Hematopoietic multipotent progenitor cell treated with erythropoietin and hydrocortisone succinate and interleukin-3 and kit ligand, for 17 days (in vitro differentiated cells): ENCODE measurements around the gene CDH18.

Source experiments
- DNase-seq: peaks from one replicate; pipeline ENCODE4 v3.0.0-alpha.2; 2015; ENCODE audit warnings: low spot score

The CDH18 gene

GRCh38 chr5:19733612-19734495 lies 254.1 kb downstream of the CDH18 start:
- no peak for DNase-seq

- no peak for DNase-seq
These were observed 259.4 kb downstream of the CDH18 start for GRCh38 chr5:19728571-19728970.

- DNase-seq = no peak
These were observed 268.9 kb downstream of the CDH18 start for GRCh38 chr5:19719109-19719508.

- DNase-seq = no peak
These were observed 274.3 kb downstream of the CDH18 start for GRCh38 chr5:19713740-19714139.

- no peak for DNase-seq
These were observed 278.6 kb downstream of the CDH18 start for GRCh38 chr5:19709403-19709802.

DNA sequence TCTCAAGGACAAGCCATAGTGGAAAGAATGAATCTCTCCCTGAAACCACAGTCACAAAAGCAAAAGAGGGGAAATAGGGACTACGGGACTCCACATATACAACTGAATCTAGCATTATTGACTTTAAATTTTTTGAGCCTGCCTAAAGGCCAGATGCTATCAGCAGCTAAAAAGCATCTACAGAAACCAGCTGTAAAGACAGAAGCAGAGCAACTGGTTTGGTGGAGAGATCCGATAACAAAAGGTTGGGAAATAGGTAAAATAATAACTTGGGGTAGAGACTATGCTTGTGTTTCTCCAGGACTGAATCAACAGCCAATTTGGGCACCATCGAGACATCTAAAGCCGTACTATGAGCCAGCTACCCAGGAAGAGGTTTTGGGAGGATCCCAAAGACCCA lies 281.2 kb downstream of the CDH18 start:
- DNase-seq = no peak

- no peak for DNase-seq
These were observed 286.3 kb downstream of the CDH18 start for GRCh38 chr5:19701731-19702130.

DNA sequence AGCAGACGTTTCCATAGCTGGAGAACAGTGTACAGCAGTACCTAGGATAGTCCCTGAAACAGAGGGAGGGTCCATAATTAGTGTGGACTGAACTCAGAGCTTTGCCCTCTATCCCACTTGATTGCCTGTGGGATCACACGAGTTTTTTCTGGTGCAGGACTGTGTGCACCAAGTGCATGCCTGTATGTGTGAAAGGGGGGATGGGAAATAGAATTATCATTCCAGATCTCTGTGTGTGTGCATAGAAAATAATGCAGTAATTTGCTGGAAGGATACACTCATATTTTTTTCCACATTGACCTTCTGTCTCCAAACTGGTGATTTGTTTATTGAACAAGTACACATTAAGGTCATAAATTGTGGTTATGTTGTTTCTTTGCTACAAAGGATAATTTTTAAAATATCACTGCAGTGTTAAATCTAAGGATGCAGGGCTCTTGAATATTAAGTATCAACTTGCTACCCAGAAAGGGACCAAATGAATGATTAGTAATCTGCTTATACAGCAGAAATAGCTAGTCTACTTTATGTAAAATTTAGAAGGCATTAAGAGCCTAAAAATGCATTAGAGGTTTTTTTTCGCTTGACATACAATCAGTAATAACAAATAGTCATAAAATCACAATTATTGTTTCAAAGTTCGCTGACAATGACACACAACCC lies 292.9 kb downstream of the CDH18 start:
- DNase-seq = no peak

DNA sequence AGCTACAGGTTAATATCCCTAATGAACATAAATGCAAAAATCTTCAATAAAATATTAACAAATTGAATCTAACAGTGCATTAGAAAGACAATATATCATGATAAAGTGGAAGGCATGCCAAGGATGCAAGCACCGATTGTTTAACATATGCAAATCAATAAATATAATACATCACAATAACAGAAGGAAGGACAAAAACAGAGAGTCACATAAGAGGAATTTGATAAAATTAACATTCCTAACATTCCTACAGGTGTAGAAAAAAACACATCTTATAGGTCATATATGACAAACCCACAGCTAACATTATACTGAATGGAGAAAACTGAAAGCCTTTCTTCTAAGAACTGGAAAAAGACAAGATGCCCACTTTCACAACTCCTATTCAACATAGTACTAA lies 297.0 kb downstream of the CDH18 start:
- DNase-seq = no peak

- no peak for DNase-seq
These were observed 302.5 kb downstream of the CDH18 start for GRCh38 chr5:19685473-19685872.

DNA sequence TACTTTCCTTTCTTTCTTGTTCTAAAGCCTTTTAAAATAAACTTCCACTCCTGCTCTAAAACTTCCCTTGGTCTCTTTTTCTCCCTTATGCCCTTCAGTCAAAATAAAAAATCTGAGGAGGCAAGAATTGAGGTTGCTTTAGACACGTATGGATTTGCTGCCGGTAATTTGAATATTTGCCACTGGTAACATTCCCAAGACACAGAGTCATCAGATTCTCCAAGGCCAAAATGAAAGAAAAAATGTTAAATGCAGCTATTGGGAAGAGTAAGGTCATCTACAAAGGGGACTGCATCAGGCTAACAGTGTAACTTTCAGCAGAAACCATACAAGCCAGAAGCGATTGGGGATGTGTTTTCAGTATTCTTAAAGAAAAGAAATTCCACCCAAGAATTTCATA lies 311.1 kb downstream of the CDH18 start:
- DNase-seq = no peak

DNA sequence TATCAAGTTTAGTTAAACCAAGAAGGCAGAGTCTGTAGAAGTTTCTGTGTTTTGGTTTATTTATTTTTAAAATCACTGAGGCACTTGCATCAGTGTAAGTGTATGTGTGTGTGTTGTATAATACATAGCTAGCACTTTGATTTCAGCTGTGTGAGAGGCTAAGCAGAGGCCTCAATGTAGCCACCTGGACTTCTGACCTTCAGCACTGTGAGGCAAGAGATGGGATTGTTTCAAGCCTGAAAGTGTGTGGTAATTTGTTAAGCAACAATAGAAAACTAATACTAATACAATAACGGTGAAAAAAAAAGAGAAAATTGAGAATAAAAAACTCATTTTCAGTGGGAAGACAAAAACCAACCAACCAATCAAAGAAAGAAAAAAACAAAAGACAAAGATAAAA lies 327.3 kb downstream of the CDH18 start:
- DNase-seq = no peak

DNA sequence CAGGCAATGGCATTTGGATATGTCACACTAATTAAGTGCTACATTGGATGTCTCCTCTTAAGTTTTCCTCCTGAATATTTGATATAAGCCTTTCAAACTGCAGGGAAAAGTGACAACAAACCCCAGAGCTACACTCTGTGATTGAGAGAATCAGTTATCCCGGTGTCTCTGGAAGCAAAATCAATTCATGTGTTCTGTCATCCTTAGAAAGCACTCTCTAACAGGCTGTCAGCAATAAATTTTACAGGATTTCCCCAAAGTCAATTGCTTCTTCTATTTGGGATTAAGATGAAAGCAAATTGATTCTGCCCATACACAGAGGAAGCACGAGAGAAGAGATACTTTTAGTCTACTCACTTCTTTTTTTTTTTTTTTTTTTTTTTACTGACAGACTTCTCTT lies 332.4 kb downstream of the CDH18 start:
- no peak for DNase-seq

GRCh38 chr5:19638461-19638860 lies 349.5 kb downstream of the CDH18 start:
- DNase-seq = no peak

DNA sequence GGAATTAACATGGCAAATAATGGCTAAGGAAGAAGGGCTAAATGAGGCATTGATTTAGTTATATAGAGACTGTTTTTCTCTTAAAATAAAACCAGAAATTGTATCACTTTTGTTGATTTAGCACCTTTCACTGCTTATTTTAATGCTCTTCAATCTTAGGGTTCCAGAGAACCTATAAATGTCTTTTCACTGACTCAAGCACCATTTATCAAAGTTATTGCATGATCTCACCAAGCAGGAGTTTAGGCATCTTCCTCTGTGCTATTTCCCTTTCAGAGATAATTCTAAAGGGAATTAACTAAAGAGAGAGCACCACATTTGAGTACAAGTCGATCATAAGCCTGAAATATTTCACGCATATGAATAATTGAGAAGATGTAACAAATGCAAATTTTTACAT lies 357.1 kb downstream of the CDH18 start:
- no peak for DNase-seq

- no peak for DNase-seq
These were observed 361.8 kb downstream of the CDH18 start for GRCh38 chr5:19626211-19626610.

GRCh38 chr5:19625562-19625961 lies 362.4 kb downstream of the CDH18 start:
- DNase-seq = no peak

DNA sequence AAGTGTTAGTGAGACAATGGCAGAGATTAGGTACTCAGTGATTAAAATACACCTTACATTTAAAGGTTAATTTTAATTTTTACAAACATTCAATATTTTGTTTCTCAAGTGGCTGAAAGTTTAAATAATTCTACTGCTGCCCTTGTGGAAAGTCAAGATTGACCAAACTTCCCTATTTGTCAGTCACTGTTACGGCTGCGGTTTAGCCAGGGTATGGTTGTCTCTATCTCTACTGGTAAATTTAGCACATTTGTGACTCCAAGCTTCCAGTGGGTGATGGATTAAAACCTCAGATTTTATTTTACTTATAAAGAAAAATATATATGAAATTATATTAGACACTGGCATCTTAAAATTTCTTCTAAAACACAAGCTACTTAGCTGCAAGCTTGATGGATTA lies 368.4 kb downstream of the CDH18 start:
- DNase-seq = no peak

DNA sequence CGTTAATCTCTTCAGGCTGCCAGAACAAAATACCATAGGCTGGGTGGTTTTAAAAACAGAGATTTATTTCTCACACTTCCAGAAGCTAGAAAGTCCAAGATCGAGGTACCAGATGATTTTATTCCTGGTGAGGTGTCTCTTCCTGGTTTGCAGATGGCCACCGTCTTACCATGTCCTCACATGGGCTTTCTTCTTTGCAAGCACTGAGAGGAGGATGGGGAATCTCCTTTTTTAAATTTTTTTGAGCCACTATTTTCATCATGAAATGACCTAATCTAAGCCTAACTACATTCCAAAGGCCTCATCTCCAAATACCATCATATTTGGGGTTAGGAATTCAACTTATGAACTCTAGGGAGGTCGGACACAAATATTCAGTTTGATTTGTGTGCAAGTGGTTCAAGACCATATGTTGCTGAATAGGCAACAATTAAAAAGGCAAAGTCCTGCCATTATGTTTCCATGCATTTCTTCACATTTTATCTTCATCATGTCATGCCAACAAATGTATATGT lies 371.2 kb downstream of the CDH18 start:
- DNase-seq = no peak

GRCh38 chr5:19615661-19616060 lies 372.3 kb downstream of the CDH18 start:
- DNase-seq = no peak

GRCh38 chr5:19615071-19615470 lies 372.9 kb downstream of the CDH18 start:
- DNase-seq = no peak

GRCh38 chr5:19608444-19609002 lies 379.5 kb downstream of the CDH18 start:
- no peak for DNase-seq

DNA sequence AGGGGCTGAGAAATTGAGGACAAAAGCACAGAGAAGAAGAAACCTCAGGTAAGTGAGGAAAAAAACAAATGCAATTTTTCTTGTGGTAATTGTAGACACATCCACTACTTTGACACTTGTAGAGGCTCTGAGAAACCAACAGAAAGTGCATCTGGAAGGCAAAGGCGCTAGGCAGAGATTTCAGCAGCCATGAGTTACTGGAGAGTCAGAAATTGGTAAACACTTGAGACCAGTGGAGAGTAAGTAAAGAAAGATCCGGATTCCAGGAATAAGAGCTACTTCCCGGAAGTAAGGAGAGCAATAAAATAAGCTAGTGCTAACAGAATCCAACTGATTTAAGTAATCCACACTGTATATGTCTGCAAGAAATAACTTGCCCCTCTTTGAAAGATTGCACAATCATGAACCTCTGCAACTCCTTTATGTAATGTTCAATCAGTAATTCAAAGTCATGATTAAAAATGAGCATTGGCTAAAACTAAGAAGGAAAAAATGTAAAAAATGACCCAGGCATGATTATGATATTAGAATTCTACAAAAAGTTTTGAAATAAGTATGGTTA lies 382.1 kb downstream of the CDH18 start:
- DNase-seq = no peak
